OCI-LY7 (cell line): ENCODE results near the gene ASS1. TPM values are rescaled to one million over a fixed set of nuclear protein-coding genes. Genes with fewer than 3 reads are reported as not detected.

Experiments used
- BruUV-seq: library from RNA; stranded (reverse); fragments of 400-500 nt; replicated peaks from 2 replicates; lab custom pipeline; 2021; lab: Mats Ljungman, UMichigan
- CTCF ChIA-PET: fragments of 300-600 bp; sonication (Branson Sonifier 250); formaldehyde crosslinking; loops from one replicate; lab custom pipeline; 2022; ENCODE audit warnings: antibody characterized with exemption; ENCODE audit not compliant: unreplicated experiment; lab: Charles Lee
- POLR2A ChIA-PET: fragments of 300-600 bp; sonication (Branson Sonifier 250); formaldehyde crosslinking; loops from one replicate; lab custom pipeline; 2022; ENCODE audit warnings: antibody characterized with exemption; lab: Charles Lee
- DNase-seq: peaks from one replicate; pipeline ENCODE4 v3.0.0-alpha.2; 2015; ENCODE audit warnings: low spot score
- H2AFZ ChIP-seq: fragments of 200-600 bp; sonication (generic), shearing (Covaris generic); 2 replicates; pipeline ENCODE4 v1.6.1; 2014; ENCODE audit warnings: mild to moderate bottlenecking, antibody characterized with exemption, low read length, moderate library complexity
- H3K27ac ChIP-seq: fragments of 200-600 bp; sonication (generic); 2 replicates; pipeline ENCODE4 v1.5.1; 2014; ENCODE audit warnings: mixed run types, low read depth, mild to moderate bottlenecking, moderate library complexity, low read length, inconsistent platforms; ENCODE audit not compliant: poor library complexity, severe bottlenecking
- H3K36me3 ChIP-seq: fragments of 200-600 bp; sonication (generic); 2 replicates; pipeline ENCODE4 v1.6.1; 2014; ENCODE audit warnings: mild to moderate bottlenecking, antibody characterized with exemption, low read length, moderate library complexity, mixed read lengths; ENCODE audit not compliant: insufficient read depth
- H3K4me1 ChIP-seq: fragments of 200-600 bp; sonication (generic); 2 replicates; pipeline ENCODE4 v1.5.1; 2014; ENCODE audit warnings: mild to moderate bottlenecking, low read length; ENCODE audit not compliant: insufficient read depth, poor library complexity, severe bottlenecking
- H3K4me2 ChIP-seq: fragments of 200-600 bp; sonication (generic); 2 replicates; pipeline ENCODE4 v1.6.1; 2014; ENCODE audit warnings: mild to moderate bottlenecking, low read length
- H3K4me3 ChIP-seq: fragments of 200-600 bp; sonication (generic); 2 replicates; pipeline ENCODE4 v1.5.1; 2014; ENCODE audit warnings: mild to moderate bottlenecking, low read depth, low read length; ENCODE audit not compliant: poor library complexity, severe bottlenecking
- H3K79me2 ChIP-seq: fragments of 200-600 bp; sonication (generic); 2 replicates; pipeline ENCODE4 v1.6.1; 2016; ENCODE audit warnings: low read depth, mild to moderate bottlenecking, low read length, moderate library complexity, mixed read lengths; ENCODE audit not compliant: insufficient read depth
- H3K9me2 ChIP-seq: fragments of 200-600 bp; sonication (generic); 2 replicates; pipeline ENCODE4 v1.6.1; 2016; ENCODE audit warnings: mild to moderate bottlenecking, low read length, mixed read lengths; ENCODE audit not compliant: insufficient read depth
- H3K9me3 ChIP-seq: fragments of 200-600 bp; sonication (generic); 2 replicates; pipeline ENCODE4 v1.6.1; 2014; ENCODE audit warnings: mild to moderate bottlenecking, mixed run types, low read length, mixed read lengths
- H4K20me1 ChIP-seq: fragments of 200-600 bp; sonication (generic); 2 replicates; pipeline ENCODE4 v1.6.1; 2014; ENCODE audit warnings: mild to moderate bottlenecking, antibody characterized with exemption, low read length, moderate library complexity, mixed read lengths; ENCODE audit not compliant: insufficient read depth
- CTCF ChIP-seq: fragments of 200-600 bp; sonication (generic); conservative IDR thresholded peaks from 2 replicates; pipeline ENCODE4 v1.5.1; 2014; ENCODE audit warnings: mild to moderate bottlenecking, antibody characterized with exemption, low read length, moderate library complexity, mixed read lengths
- EZH2phosphoT487 ChIP-seq: fragments of 200-600 bp; sonication (generic); IDR thresholded peaks from 2 replicates; pipeline ENCODE4 v1.6.1; 2018; ENCODE audit warnings: low read depth, borderline replicate concordance, mild to moderate bottlenecking, mixed run types, antibody characterized with exemption, low read length, moderate library complexity, mixed read lengths
- intact Hi-C: fragments of 100-400 bp; cut with micrococcal nuclease; formaldehyde crosslinking; loops from one replicate; pipeline ENCODE4 v1.10.0; 2022; ENCODE audit not compliant: unreplicated experiment
- total RNA-seq, 2 experiments: library from RNA; depleted of rRNA in 1 of 2; stranded (reverse); fragments of >200 nt in 1 of 2; shearing (Covaris generic) in 1 of 2; gene quantifications; 2 replicates each; pipeline ENCODE4 v1.2.3, GENCODE V29; 2014 to 2022

Gene ASS1
- total RNA-seq, 2 experiments from 2014 or later = 0.70 to 16.3 TPM

- intact Hi-C loops = no loop called here
- Histone ChIP-seq H3K9me2 (no peaks in the 10 kb centered on the region), H2AFZ (no peak overlapping the region), H3K36me3 (no peaks in the 10 kb centered on the region), H3K79me2 (no peaks in the 10 kb centered on the region), H3K4me2 (no peak overlapping the region), H3K27ac (no peak overlapping the region), H3K4me1 (no peaks in the 10 kb centered on the region), H3K4me3 (no peak overlapping the region), H4K20me1 (no peaks in the 10 kb centered on the region), H3K9me3 (no peaks in the 10 kb centered on the region)
- ChIA-PET CTCF (interaction anchor here (0.6 kb wide), 1 partner anchor 1924 kb away, joined by 3 read pairs; no protein-coding TSS in a partner anchor), POLR2A (interaction anchor here (0.7 kb wide), 1 partner anchor 255 kb away, joined by 4 read pairs; no protein-coding TSS in a partner anchor)
- BruUV-seq = no TSS peak
- TF ChIP-seq EZH2phosphoT487 (no peak), CTCF (no peak)
- DNase-seq = no peak
Measured at GRCh38 chr9:130531670-130532069, 86.9 kb downstream of the ASS1 start.

GRCh38 chr9:130532426-130533080, 87.8 kb downstream of the ASS1 start:
- H3K4me1 ChIP-seq = no peaks in the 10 kb centered on the region
- no peak overlapping the region for H3K4me2 ChIP-seq
- H3K4me3 ChIP-seq = no peak overlapping the region
- POLR2A ChIA-PET = interaction anchor here (0.7 kb wide), 1 partner anchor 60 kb away, joined by 5 read pairs; no protein-coding TSS in a partner anchor
- H4K20me1 ChIP-seq = no peaks in the 10 kb centered on the region
- H3K36me3 ChIP-seq = no peaks in the 10 kb centered on the region
- no peak overlapping the region for H2AFZ ChIP-seq
- CTCF ChIA-PET = no interaction called here
- H3K79me2 ChIP-seq = no peaks in the 10 kb centered on the region
- TF ChIP-seq CTCF (no peak), EZH2phosphoT487 (no peak)
- no peaks in the 10 kb centered on the region for H3K9me3 ChIP-seq
- no TSS peak for BruUV-seq
- no peak overlapping the region for H3K27ac ChIP-seq
- no peak for DNase-seq
- intact Hi-C loops = no loop called here
- H3K9me2 ChIP-seq = no peaks in the 10 kb centered on the region

- POLR2A ChIA-PET = no interaction called here
- no peak for DNase-seq
- Histone ChIP-seq H3K4me3 (no peak overlapping the region), H4K20me1 (no peaks in the 10 kb centered on the region), H3K9me2 (no peaks in the 10 kb centered on the region), H3K9me3 (no peaks in the 10 kb centered on the region), H3K4me1 (no peaks in the 10 kb centered on the region), H2AFZ (no peak overlapping the region), H3K4me2 (no peak overlapping the region), H3K27ac (no peak overlapping the region), H3K79me2 (no peaks in the 10 kb centered on the region), H3K36me3 (no peaks in the 10 kb centered on the region)
- intact Hi-C loops = no loop called here
- TF ChIP-seq EZH2phosphoT487 (no peak), CTCF (no peak)
- BruUV-seq = no TSS peak
- CTCF ChIA-PET = no interaction called here
Measured at GRCh38 chr9:130535818-130536521, 91.2 kb downstream of the ASS1 start.
